BJ (cell line): ENCODE results near the gene CAPS2. TPM values are rescaled to one million over a fixed set of nuclear protein-coding genes. Genes with fewer than 3 reads are reported as not detected.
"Not testable (repeated sequence)": the region's sequence is repeated elsewhere in the genome, so short reads cannot be mapped to it uniquely, and the experiment has no call there.

Source experiments
- CTCF ChIA-PET: fragments of 350-600 bp; formaldehyde crosslinking; extraction: SDS; loops from one replicate; lab custom pipeline; 2021; ENCODE audit warnings: antibody characterized with exemption, inconsistent platforms; lab: Yijun Ruan, JAX
- POLR2A ChIA-PET: fragments of 300-600 bp; sonication (Branson Sonifier 250); formaldehyde crosslinking; extraction: SDS; loops from one replicate; lab custom pipeline; 2021; ENCODE audit warnings: antibody characterized with exemption; lab: Charles Lee
- DNase-seq: peaks from one replicate; pipeline ENCODE4 v3.0.0-alpha.2; 2011; ENCODE audit warnings: low read depth
- H3K27me3 ChIP-seq: 2 replicates; pipeline ENCODE4 v1.6.0; 2011; ENCODE audit warnings: low read length; ENCODE audit not compliant: control insufficient read depth, insufficient read depth
- H3K36me3 ChIP-seq: 2 replicates; pipeline ENCODE4 v1.5.1; 2011; ENCODE audit warnings: low read length; ENCODE audit not compliant: control insufficient read depth, insufficient read depth
- H3K4me3 ChIP-seq: 2 replicates; pipeline ENCODE4 v1.5.1; 2011; ENCODE audit warnings: low read depth, mild to moderate bottlenecking, control low read depth, low read length
- polyA plus RNA-seq: library from polyadenylated mRNA; depleted of rRNA; stranded (reverse); fragments of >200 nt; gene quantifications from 2 replicates; pipeline ENCODE4 v1.2.3, GENCODE V29; 2011
- TF ChIP-seq, protein P1 (sequence below): IDR thresholded peaks from 2 replicates; pipeline ENCODE4 v1.5.1; 2011; ENCODE audit warnings: low read depth, mild to moderate bottlenecking, control low read depth, inconsistent platforms, low read length, moderate library complexity; ENCODE audit not compliant: insufficient read depth

Gene CAPS2
- polyA plus RNA-seq, 1 experiment: 0.74 TPM

DNA sequence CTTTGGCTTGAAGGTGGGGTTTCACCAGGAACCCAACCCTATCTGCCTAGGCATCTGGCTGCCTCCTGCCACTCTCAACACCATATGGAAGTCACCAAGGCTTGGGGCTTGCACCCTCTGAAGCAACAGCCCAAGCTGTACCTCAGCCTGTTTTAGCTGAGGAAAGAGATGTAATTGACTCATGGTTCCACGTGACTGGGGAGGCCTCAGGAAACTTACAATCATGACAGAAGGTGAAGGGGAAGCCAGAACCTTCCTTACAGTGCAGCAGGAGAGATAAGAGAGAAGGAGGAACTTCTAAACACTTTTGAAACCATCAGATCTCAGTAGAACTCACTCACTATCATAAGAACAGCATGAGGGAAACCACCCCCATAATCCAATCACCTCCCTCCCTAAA lies 31.3 kb upstream of the CAPS2 start:
- CTCF ChIA-PET: interaction anchor here (1.3 kb wide), 1 partner anchor 27 kb away, joined by 4 read pairs; the partner anchor contains the start of gene GLIPR1L1
- no peak for DNase-seq
- no peak overlapping the region for H3K4me3 ChIP-seq
- TF ChIP-seq, protein P1, sequence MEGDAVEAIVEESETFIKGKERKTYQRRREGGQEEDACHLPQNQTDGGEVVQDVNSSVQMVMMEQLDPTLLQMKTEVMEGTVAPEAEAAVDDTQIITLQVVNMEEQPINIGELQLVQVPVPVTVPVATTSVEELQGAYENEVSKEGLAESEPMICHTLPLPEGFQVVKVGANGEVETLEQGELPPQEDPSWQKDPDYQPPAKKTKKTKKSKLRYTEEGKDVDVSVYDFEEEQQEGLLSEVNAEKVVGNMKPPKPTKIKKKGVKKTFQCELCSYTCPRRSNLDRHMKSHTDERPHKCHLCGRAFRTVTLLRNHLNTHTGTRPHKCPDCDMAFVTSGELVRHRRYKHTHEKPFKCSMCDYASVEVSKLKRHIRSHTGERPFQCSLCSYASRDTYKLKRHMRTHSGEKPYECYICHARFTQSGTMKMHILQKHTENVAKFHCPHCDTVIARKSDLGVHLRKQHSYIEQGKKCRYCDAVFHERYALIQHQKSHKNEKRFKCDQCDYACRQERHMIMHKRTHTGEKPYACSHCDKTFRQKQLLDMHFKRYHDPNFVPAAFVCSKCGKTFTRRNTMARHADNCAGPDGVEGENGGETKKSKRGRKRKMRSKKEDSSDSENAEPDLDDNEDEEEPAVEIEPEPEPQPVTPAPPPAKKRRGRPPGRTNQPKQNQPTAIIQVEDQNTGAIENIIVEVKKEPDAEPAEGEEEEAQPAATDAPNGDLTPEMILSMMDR: no peak
- no peaks in the 10 kb centered on the region for H3K36me3 ChIP-seq
- H3K27me3 ChIP-seq: no peaks in the 10 kb centered on the region
- POLR2A ChIA-PET: no interaction called here

- Histone ChIP-seq H3K36me3 (no peaks in the 10 kb centered on the region), H3K4me3 (no peak overlapping the region), H3K27me3 (no peaks in the 10 kb centered on the region)
- TF ChIP-seq, protein P1: no peak
- ChIA-PET POLR2A (no interaction called here), CTCF (interaction anchor here (1.3 kb wide), 1 partner anchor 27 kb away, joined by 4 read pairs; the partner anchor contains the start of gene GLIPR1L1)
- no peak for DNase-seq
Observed at GRCh38 chr12:75360920-75361319, 30.8 kb upstream of the CAPS2 start.

DNA sequence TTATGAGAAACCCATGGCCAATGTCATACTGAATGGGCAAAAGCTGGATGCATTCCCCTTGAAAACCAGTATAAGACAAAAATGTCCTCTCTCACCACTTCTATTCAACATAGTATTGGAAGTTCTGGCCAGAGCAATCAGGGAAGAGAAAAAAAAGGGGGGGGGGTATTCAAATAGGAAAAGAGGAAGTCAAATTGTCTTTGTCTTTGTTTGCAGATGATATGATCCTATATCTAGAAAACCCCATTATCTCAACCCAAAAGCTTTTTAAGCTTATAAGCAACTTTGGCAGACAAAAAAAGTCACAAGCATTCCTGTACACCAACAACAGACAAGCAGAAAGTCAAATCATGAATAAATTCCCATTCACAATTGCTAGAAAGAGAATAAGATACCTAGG lies 23.9 kb upstream of the CAPS2 start:
- H3K27me3 ChIP-seq: no peaks in the 10 kb centered on the region
- DNase-seq: no peak
- ChIA-PET CTCF (interaction anchor here (1.8 kb wide), 1 partner anchor 37 kb away, joined by 4 read pairs; the partner anchor contains the start of gene GLIPR1L2), POLR2A (no interaction called here)
- no peak overlapping the region for H3K4me3 ChIP-seq
- TF ChIP-seq, protein P1: no peak
- H3K36me3 ChIP-seq: no peaks in the 10 kb centered on the region

DNA sequence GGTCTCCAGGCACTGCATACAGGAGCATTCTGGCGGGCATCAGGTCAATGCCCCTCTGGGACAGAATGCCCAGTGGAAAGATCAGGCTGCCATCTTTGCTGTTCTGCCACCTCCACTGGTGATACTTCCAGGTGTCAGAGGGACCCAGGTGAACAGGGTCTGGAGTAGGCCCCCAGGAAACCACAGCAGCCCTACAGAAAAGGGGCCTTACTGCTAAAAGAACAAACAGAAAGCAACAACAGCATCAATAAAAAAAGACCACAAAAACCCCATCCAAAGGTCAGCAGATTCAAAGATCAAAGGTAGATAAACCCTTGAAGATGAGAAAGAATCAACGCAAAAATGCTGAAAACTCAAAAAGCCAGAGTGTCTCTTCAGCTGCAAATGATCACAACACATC lies 20.3 kb upstream of the CAPS2 start:
- H3K4me3 ChIP-seq: no peak overlapping the region
- POLR2A ChIA-PET: no interaction called here
- no peak for DNase-seq
- CTCF ChIA-PET: no interaction called here
- TF ChIP-seq, protein P1: no peak
- no peaks in the 10 kb centered on the region for H3K36me3 ChIP-seq
- H3K27me3 ChIP-seq: no peaks in the 10 kb centered on the region

- no peak for DNase-seq
- Histone ChIP-seq H3K4me3 (no peak overlapping the region), H3K36me3 (no peaks in the 10 kb centered on the region), H3K27me3 (no peaks in the 10 kb centered on the region)
- TF ChIP-seq, protein P1: no peak
- CTCF ChIA-PET: no interaction called here
- POLR2A ChIA-PET: no interaction called here
Observed at GRCh38 chr12:75349946-75350345, 19.8 kb upstream of the CAPS2 start.

DNA sequence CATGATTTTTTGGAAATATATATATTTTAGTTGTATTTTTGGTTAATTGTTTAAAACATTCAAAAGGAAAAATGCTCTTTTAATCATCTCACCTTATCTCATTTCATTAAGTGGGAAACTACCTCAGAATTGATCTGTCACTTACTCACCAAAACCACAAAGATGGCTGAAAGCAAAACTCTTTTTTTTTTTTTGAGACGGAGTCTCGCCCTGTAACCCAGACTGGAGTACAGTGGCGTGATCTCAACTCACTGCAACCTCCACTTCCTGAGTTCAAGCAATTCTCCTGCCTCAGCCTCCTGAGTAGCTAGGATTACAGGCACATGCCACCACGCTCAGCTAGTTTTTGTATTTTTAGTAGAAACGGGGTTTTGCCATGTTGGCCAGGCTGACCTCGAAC lies 16.1 kb upstream of the CAPS2 start:
- H3K36me3 ChIP-seq, POLR2A ChIA-PET, DNase-seq, H3K27me3 ChIP-seq, H3K4me3 ChIP-seq: not testable (repeated sequence)
- CTCF ChIA-PET: interaction anchor here (3.1 kb wide), 1 partner anchor 12 kb away, joined by 11 read pairs; the partner anchor contains the start of gene GLIPR1L1
